EL (cell line): Measurements from ENCODE around the gene CCDC197.

Experiments
- DNase-seq: peaks from one replicate; pipeline ENCODE4 v3.0.0-alpha.2; 2016

Gene CCDC197

DNA sequence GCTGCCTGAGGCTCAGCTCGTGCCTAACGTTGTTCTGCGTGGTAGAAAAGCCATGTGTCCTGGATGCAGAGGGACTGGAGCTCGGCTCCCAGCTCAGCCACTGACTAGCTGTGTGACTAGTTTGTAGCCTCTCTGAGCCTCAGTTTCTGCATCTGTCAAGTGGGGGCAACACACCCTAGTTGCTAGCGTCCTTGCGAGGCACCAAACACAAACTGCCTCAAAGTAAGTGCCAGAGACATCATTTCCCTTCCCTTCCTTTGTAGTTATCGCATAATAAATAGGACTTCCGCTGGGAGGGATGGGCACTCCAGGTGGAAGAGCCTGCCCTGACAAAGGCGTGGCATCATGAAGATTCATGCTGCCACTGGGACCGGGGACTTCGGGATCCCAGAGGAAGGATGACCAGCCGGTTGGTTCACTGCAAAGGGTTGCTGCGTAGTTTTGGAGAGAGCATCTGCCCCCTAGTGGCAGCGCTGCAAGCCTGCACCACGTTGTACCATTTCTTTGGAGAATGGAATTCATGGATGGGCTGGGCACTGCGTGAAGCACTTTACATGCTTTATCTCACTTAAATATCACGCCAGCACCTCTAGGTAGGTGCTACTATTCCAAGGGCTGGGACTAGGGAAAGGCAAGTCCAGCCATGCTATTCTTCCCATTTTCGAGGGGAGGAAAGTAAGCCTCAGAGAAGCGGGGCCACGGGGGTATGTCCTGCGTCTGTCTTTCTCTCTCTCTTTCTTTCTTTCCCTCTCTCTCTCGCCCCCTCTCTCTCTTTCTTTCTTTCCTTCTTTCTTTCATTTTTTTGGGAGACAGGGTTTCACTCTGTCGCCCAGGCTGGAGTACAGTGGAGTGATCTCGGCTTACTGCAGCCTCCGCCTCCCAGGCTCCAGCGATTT, 4.6 kb downstream of the CCDC197 start:
- peak; percentile 68 for DNase-seq

DNA sequence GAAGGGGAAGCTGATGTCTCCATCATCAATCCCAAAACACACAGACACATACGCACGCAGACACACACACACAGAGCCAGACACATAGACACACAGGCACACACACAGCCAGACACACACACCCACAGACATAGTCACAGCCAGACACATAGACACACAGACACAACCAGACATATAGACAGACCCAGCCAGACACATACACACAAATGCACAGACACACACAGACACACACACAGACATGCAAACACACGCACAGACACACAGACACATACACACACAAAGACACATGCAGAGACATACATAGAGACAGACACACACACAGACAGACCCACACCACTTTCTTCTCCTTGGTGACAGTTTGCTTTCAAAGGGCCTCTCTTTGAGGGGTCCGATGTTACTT, 6.3 kb downstream of the CCDC197 start:
- DNase-seq, result no peak

GRCh38 chr14:94004015-94004414, 6.9 kb downstream of the CCDC197 start:
- DNase-seq, result no peak

DNA sequence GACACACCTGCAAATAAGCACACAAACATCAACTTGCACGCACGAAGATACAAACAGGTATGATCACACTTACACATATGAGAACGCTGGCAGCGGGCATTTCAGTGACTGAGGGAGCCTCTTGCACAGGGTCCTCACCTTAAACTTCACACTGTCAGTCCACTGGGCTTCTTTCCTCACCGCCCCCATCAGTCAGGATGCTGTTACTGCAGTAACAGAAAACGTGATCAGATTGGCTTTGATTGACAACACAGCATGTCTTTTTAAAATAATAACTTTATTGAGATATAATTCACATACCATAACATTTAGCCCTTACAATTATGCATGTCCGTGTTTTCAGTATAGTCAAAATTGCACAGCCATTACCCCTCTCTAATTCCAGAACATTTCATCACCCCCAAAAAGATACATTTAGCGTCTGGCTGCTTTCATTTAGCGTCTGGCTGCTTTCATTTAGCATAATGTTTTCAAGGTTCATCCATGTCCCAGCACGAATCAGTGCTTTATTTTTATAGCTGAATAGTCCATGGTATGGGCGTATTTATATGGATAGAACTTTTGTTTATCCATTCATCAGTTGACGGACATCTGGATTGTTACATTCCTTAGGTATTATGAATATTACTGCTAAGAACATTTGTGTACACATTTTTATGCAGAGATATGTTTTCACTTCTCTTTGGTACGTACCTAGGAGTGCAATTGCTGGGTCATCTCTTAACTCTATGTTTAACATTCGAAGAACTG, 8.4 kb downstream of the CCDC197 start:
- no peak for DNase-seq

- no peak for DNase-seq
Measured at GRCh38 chr14:94008234-94008633, 11.1 kb downstream of the CCDC197 start.

- DNase-seq, result no peak
Measured at GRCh38 chr14:94009767-94010166, 12.7 kb downstream of the CCDC197 start.

DNA sequence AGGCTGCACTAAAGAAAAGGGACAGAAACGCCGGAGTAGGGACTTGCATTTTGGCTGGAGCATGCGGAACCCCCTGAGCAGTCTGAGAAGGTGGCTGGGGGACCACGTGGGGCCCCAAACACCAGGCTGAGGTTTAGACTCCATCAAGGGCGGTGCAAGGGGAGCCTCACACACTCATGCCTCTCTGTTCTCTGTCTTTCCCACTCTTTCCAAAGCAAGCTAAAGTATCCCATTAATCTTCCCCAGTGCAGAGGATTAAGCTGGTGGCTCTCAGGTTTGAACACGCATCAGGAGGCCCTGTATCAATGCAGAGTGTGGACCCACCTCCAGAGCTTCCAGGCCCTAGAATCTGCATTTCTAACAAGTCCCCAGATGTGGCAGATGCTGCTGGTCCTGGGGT, 13.5 kb downstream of the CCDC197 start:
- DNase-seq, result no peak

- DNase-seq, result peak; percentile 26
Measured at GRCh38 chr14:94011795-94012194, 14.7 kb downstream of the CCDC197 start.

DNA sequence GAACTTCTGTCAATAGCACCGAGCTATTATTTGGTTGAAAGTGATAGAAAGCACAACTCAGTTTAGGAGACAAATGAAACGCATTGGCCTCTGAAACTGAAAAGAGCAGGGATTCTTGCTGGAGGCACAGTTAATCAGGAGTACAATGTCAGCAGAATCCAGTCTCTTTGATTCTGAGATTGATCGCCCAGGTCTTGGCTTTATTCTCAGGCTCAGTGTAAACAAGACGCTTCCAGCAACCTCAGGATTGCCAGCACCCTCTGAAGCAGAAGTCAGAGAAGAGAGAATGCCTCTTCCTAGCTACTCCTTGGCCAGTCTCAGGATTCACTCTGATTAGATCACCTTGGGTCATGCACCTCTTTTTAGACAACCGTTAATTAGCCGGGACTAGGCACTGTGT, 17.3 kb downstream of the CCDC197 start:
- no peak for DNase-seq

- no peak for DNase-seq
Measured at GRCh38 chr14:94015223-94015622, 18.1 kb downstream of the CCDC197 start.

- DNase-seq, result no peak
Measured at GRCh38 chr14:94016446-94016976, 19.4 kb downstream of the CCDC197 start.

DNA sequence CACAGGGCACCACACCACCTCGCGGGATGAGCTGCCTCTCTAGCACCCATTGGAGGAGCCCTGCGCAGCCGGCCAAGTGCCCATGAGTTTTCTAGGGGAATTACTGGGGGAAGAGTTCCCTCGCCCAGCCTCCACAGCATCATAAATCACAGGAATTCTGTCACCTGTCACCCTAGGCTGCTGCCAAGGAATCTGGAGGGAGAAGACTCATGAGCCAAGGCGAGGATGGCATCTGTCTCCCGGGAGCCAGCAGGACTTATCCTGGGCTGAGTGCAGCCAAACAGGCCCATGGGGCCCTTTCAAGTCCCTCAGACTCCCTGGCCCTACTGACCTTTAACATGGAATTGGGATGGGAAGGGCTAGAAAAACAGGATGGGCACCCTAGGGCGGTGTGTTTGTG, 21.2 kb downstream of the CCDC197 start:
- no peak for DNase-seq

GRCh38 chr14:94019329-94019728, 22.2 kb downstream of the CCDC197 start:
- DNase-seq, result no peak

GRCh38 chr14:94020267-94020666, 23.2 kb downstream of the CCDC197 start:
- no peak for DNase-seq

- no peak for DNase-seq
Measured at GRCh38 chr14:94021001-94021400, 23.9 kb downstream of the CCDC197 start.

GRCh38 chr14:94021416-94022157, 24.5 kb downstream of the CCDC197 start:
- DNase-seq, result no peak

DNA sequence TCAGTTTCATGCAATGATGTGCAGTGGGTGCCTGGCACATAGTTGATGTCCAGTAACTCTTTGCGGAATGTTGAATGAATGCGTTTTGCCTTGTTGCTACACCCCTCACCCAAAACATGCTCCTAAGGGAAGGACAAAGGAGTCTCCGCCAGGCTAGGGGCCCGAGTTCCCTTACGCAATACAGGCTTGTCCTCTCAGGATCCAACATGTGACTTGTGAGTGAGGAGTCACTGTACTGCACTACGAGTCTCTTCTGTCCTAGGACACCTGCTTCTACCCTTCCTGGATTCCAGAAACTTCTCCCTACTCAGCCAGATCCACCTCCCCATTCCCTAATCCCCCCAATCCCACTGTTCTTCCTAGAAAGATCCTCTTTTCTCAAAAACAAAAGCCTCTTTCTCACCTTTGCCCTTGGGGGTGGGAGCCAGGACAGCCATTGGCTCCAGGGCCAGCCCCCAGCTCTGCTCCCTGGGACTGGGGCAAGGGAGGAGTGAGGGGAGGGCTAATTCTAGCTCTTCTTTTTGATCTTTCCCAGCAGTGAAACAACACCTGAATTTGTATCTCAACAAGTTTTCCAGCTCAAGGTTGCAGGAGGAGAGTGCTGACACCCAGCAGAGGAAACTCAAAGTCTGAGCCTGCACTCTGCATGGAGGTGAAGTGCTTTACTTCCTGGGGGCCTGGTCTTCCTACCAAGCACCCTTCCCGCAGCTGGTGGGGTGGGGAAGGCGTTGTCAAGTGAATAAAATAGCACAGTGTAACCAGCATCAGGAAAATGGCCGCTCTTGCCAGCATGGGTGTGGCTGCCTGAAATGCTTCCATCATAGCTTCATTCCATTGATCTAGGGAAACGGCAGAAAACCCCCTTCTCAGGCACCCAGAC, 25.7 kb downstream of the CCDC197 start:
- no peak for DNase-seq

- DNase-seq, result no peak
Measured at GRCh38 chr14:94024549-94024948, 27.4 kb downstream of the CCDC197 start.

- peak; percentile 15 for DNase-seq
Measured at GRCh38 chr14:94025720-94026119, 28.6 kb downstream of the CCDC197 start.

GRCh38 chr14:94026173-94026888, 29.2 kb downstream of the CCDC197 start, which contains the start of gene OTUB2:
Gene OTUB2 (plus strand): TSS chr14:94026340. CDS start chr14:94026538, 198 bp downstream.
- peak; percentile 99 for DNase-seq

- DNase-seq, result no peak
Measured at GRCh38 chr14:94026889-94027469, 29.9 kb downstream of the CCDC197 start.
